HG02763 (cell line): ENCODE data around the gene UBE2R2.
"Not testable (repeated sequence)": the region's sequence is repeated elsewhere in the genome, so short reads cannot be mapped to it uniquely, and the experiment has no call there.

Source experiments
- ATAC-seq: cut with Tn5 transposase; IDR thresholded peaks from one replicate; pipeline ENCODE4 v1.9.1; 2021; ENCODE audit warnings: mild to moderate bottlenecking, moderate library complexity; ENCODE audit not compliant: unreplicated experiment

Gene UBE2R2

GRCh38 chr9:33798545-33798944, 18.4 kb upstream of the UBE2R2 start:
- ATAC-seq: no peak

- no peak for ATAC-seq
Observed at GRCh38 chr9:33799928-33800704, 16.8 kb upstream of the UBE2R2 start.

GRCh38 chr9:33800886-33801285, 16.1 kb upstream of the UBE2R2 start:
- ATAC-seq: no peak

GRCh38 chr9:33801943-33802500, 14.9 kb upstream of the UBE2R2 start:
- not testable (repeated sequence) for ATAC-seq

- ATAC-seq: not testable (repeated sequence)
Observed at GRCh38 chr9:33804196-33804595, 12.8 kb upstream of the UBE2R2 start.

- not testable (repeated sequence) for ATAC-seq
Observed at GRCh38 chr9:33807156-33807555, 9.8 kb upstream of the UBE2R2 start.

- ATAC-seq: not testable (repeated sequence)
Observed at GRCh38 chr9:33808979-33809322, 8.0 kb upstream of the UBE2R2 start.

GRCh38 chr9:33809506-33809905, 7.5 kb upstream of the UBE2R2 start:
- no peak for ATAC-seq

GRCh38 chr9:33813712-33814641, 3.0 kb upstream of the UBE2R2 start:
- no peak for ATAC-seq

GRCh38 chr9:33815781-33816180, 1.2 kb upstream of the UBE2R2 start:
- ATAC-seq: no peak

- ATAC-seq: peak; percentile 19
Observed at GRCh38 chr9:33817327-33818166, 587 bp downstream of the UBE2R2 start.

- ATAC-seq: no peak
Observed at GRCh38 chr9:33818167-33818846, 1.3 kb downstream of the UBE2R2 start.

GRCh38 chr9:33818847-33819500, 2.0 kb downstream of the UBE2R2 start:
- no peak for ATAC-seq

- ATAC-seq: no peak
Observed at GRCh38 chr9:33820231-33820745, 3.3 kb downstream of the UBE2R2 start.

GRCh38 chr9:33823801-33824200, 6.8 kb downstream of the UBE2R2 start:
- ATAC-seq: no peak

- not testable (repeated sequence) for ATAC-seq
Observed at GRCh38 chr9:33827285-33827684, 10.3 kb downstream of the UBE2R2 start.

GRCh38 chr9:33829641-33830230, 12.8 kb downstream of the UBE2R2 start:
- not testable (repeated sequence) for ATAC-seq

GRCh38 chr9:33835625-33836260, 18.8 kb downstream of the UBE2R2 start:
- ATAC-seq: no peak
